BLaER1 treated with 17β-estradiol and CSF1 and Interleukin-3, amounts not matched to agents 10 nM and 100 nM (cell line): ENCODE measurements around the gene CLTCL1.
"Not testable (repeated sequence)": the region's sequence is repeated elsewhere in the genome, so short reads cannot be mapped to it uniquely, and the experiment has no call there.

Source experiments
- H3K27ac ChIP-seq, 11 experiments: shearing (Covaris generic); formaldehyde crosslinking; 2 replicates each; pipeline ENCODE4 v1.8.1; 2022
- H3K27me3 ChIP-seq, 11 experiments: shearing (Covaris generic); formaldehyde crosslinking; 2 replicates each; pipeline ENCODE4 v1.8.1; 2022
- H3K36me3 ChIP-seq, 11 experiments: shearing (Covaris generic); formaldehyde crosslinking; 2 replicates each; pipeline ENCODE4 v1.8.1; 2022
- H3K4me1 ChIP-seq, 10 experiments: shearing (Covaris generic); formaldehyde crosslinking; 2 replicates each; pipeline ENCODE4 v1.8.1; 2022
- H3K4me2 ChIP-seq, 11 experiments: shearing (Covaris generic); formaldehyde crosslinking; 2 replicates each; pipeline ENCODE4 v1.8.1; 2022
- H3K4me3 ChIP-seq, 10 experiments: shearing (Covaris generic); formaldehyde crosslinking; 2 replicates each; pipeline ENCODE4 v1.8.1; 2022
- H3K9ac ChIP-seq, 11 experiments: shearing (Covaris generic); formaldehyde crosslinking; 2 replicates each; pipeline ENCODE4 v1.8.1; 2022
- H3K9me3 ChIP-seq, 11 experiments: shearing (Covaris generic); formaldehyde crosslinking; replicated peaks in 1 of 11; 2 replicates each; pipeline ENCODE4 v1.8.1; 2022
- H4K20me1 ChIP-seq, 11 experiments: shearing (Covaris generic); formaldehyde crosslinking; 2 replicates each; pipeline ENCODE4 v1.8.1; 2022
- Cebpa-rat ChIP-seq, 11 experiments: shearing (Covaris generic); IDR thresholded peaks; 2 replicates each; pipeline ENCODE4 v1.8.1; 2022

Gene CLTCL1

GRCh38 chr22:19291580-19292457 lies at the start of gene CLTCL1:
Gene CLTCL1 (minus strand): TSS chr22:19291719. CDS start chr22:19291641, 78 bp downstream.
- peaks cover 0 to 9% (median 0%) of the 10 kb centered on the region in 11 experiments; a peak in 2 of 22 replicates for H4K20me1 ChIP-seq

GRCh38 chr22:19337137-19337536 lies 45.6 kb upstream of the CLTCL1 start:
- no peaks in the 10 kb centered on the region for H4K20me1 ChIP-seq
- H3K4me3 ChIP-seq = 0 out of 20 replicates have a peak overlapping the region, but pooled peaks of 1 of the 10 experiments have one; percentile 10
- H3K27ac ChIP-seq = no peak overlapping the region
- H3K9me3 ChIP-seq = peaks cover 84 to 95% (median 91%) of the 10 kb centered on the region in 11 experiments
- H3K27me3 ChIP-seq = no peaks in the 10 kb centered on the region
- no peak overlapping the region for H3K9ac ChIP-seq
- H3K4me1 ChIP-seq = no peaks in the 10 kb centered on the region
- H3K36me3 ChIP-seq = peaks cover 99 to 100% (median 100%) of the 10 kb centered on the region in 11 experiments
- TF ChIP-seq Cebpa-rat (IDR thresholded peaks at IDR 0.05) = no peak
- no peak overlapping the region for H3K4me2 ChIP-seq

More at GRCh38 chr22:19291580-19292457, at the start of gene CLTCL1:
- peak within 1 kb of the TSS; percentile 91 to 98 (median 96) for H3K4me3 ChIP-seq
- H3K4me2 ChIP-seq = peak within 1 kb of the TSS; percentile 93 to 99 (median 97)
- H3K27me3 ChIP-seq = peaks cover 0 to 14% (median 12%) of the 10 kb centered on the region in 11 experiments; a peak in 18 of 22 replicates
- H3K27ac ChIP-seq = peak within 1 kb of the TSS; percentile 62 to 84 (median 78); a peak in 21 of 22 replicates
- peak within 1 kb of the TSS; percentile 83 to 91 (median 87) for H3K9ac ChIP-seq
- H3K9me3 ChIP-seq = no peaks in the 10 kb centered on the region
- no peak for TF ChIP-seq Cebpa-rat (IDR thresholded peaks at IDR 0.05)
- peaks cover 33 to 56% (median 54%) of the 10 kb centered on the region in 10 experiments for H3K4me1 ChIP-seq
- H3K36me3 ChIP-seq = no peaks in the 10 kb centered on the region

GRCh38 chr22:19336133-19337075 lies 44.9 kb upstream of the CLTCL1 start:
- Histone ChIP-seq H3K9me3 (peaks cover 82 to 98% (median 89%) of the 10 kb centered on the region in 11 experiments), H4K20me1 (no peaks in the 10 kb centered on the region), H3K4me1 (no peaks in the 10 kb centered on the region), H3K36me3 (peaks cover 99 to 100% (median 100%) of the 10 kb centered on the region in 11 experiments), H3K27me3 (no peaks in the 10 kb centered on the region), H3K27ac (no peak overlapping the region), H3K9ac (no peak overlapping the region), H3K4me2 (no peak overlapping the region), H3K4me3 (peak overlapping the region in 6 of 10 experiments; percentile 9 to 46 (median 12); a peak in 5 of 20 replicates)
- no peak for TF ChIP-seq Cebpa-rat (IDR thresholded peaks at IDR 0.05)

- TF ChIP-seq Cebpa-rat (IDR thresholded peaks at IDR 0.05) = no peak
- Histone ChIP-seq H3K9ac (no peak overlapping the region), H3K4me2 (no peak overlapping the region), H3K9me3 (peaks cover 68 to 93% (median 83%) of the 10 kb centered on the region in 11 experiments), H4K20me1 (no peaks in the 10 kb centered on the region), H3K4me3 (no peak overlapping the region), H3K36me3 (peaks cover 88 to 100% (median 92%) of the 10 kb centered on the region in 11 experiments), H3K27ac (no peak overlapping the region), H3K27me3 (no peaks in the 10 kb centered on the region), H3K4me1 (no peaks in the 10 kb centered on the region)
Measured at GRCh38 chr22:19331975-19332374, 40.5 kb upstream of the CLTCL1 start.

GRCh38 chr22:19331474-19331873 lies 40.0 kb upstream of the CLTCL1 start:
- H3K27ac ChIP-seq = no peak overlapping the region
- no peaks in the 10 kb centered on the region for H3K4me1 ChIP-seq
- H3K9me3 ChIP-seq = peaks cover 63 to 88% (median 78%) of the 10 kb centered on the region in 11 experiments
- no peaks in the 10 kb centered on the region for H4K20me1 ChIP-seq
- H3K27me3 ChIP-seq = no peaks in the 10 kb centered on the region
- no peak overlapping the region for H3K4me3 ChIP-seq
- no peak for TF ChIP-seq Cebpa-rat (IDR thresholded peaks at IDR 0.05)
- peaks cover 83 to 95% (median 87%) of the 10 kb centered on the region in 11 experiments for H3K36me3 ChIP-seq
- no peak overlapping the region for H3K4me2 ChIP-seq
- no peak overlapping the region for H3K9ac ChIP-seq

GRCh38 chr22:19330865-19331418 lies 39.4 kb upstream of the CLTCL1 start:
- peaks cover 78 to 90% (median 82%) of the 10 kb centered on the region in 11 experiments for H3K36me3 ChIP-seq
- no peak overlapping the region for H3K27ac ChIP-seq

GRCh38 chr22:19330205-19330604 lies 38.7 kb upstream of the CLTCL1 start:
- not testable (repeated sequence) for H4K20me1 ChIP-seq, H3K9ac ChIP-seq, H3K4me2 ChIP-seq, H3K4me3 ChIP-seq, H3K27me3 ChIP-seq, H3K4me1 ChIP-seq, H3K27ac ChIP-seq
- Histone ChIP-seq H3K36me3 (peaks cover 71 to 82% (median 74%) of the 10 kb centered on the region in 11 experiments), H3K9me3 (peaks cover 50 to 75% (median 65%) of the 10 kb centered on the region in 11 experiments)

More at GRCh38 chr22:19330865-19331418, 39.4 kb upstream of the CLTCL1 start:
- Histone ChIP-seq H3K4me3 (no peak overlapping the region), H3K9ac (no peak overlapping the region), H3K9me3 (peaks cover 57 to 83% (median 72%) of the 10 kb centered on the region in 11 experiments), H3K27me3 (no peaks in the 10 kb centered on the region), H3K4me1 (no peaks in the 10 kb centered on the region), H4K20me1 (no peaks in the 10 kb centered on the region), H3K4me2 (no peak overlapping the region)
- no peak for TF ChIP-seq Cebpa-rat (IDR thresholded peaks at IDR 0.05)

- no peak for TF ChIP-seq Cebpa-rat (IDR thresholded peaks at IDR 0.05)
- H4K20me1 ChIP-seq = no peaks in the 10 kb centered on the region
- H3K27me3 ChIP-seq = no peaks in the 10 kb centered on the region
- H3K4me2 ChIP-seq = no peak overlapping the region
- H3K9ac ChIP-seq = no peak overlapping the region
- no peaks in the 10 kb centered on the region for H3K4me1 ChIP-seq
- H3K4me3 ChIP-seq = no peak overlapping the region
- peaks cover 63 to 75% (median 67%) of the 10 kb centered on the region in 11 experiments for H3K36me3 ChIP-seq
- H3K27ac ChIP-seq = no peak overlapping the region
- peaks cover 42 to 68% (median 57%) of the 10 kb centered on the region in 11 experiments for H3K9me3 ChIP-seq
Measured at GRCh38 chr22:19329454-19329853, 37.9 kb upstream of the CLTCL1 start.
